Esophagus muscularis mucosa (tissue), 4 donors: ENCODE results near the gene PARD3B.

Source experiments
- EP300 ChIP-seq: sonication (generic); formaldehyde crosslinking; IDR thresholded peaks from one replicate; pipeline ENCODE4 v1.6.1; 2017; ENCODE audit warnings: antibody characterized with exemption
- POLR2A ChIP-seq: fragments of 450-650 bp; IDR thresholded peaks from one replicate; pipeline ENCODE4 v1.6.1; 2017; ENCODE audit warnings: antibody characterized with exemption, moderate library complexity, mild to moderate bottlenecking, low read depth
- POLR2AphosphoS5 ChIP-seq, 2 donors: sonication (generic); formaldehyde crosslinking; IDR thresholded peaks; one replicate each; pipeline ENCODE4 v1.6.1; 2017; ENCODE audit warnings: antibody characterized with exemption in 2 of 2
- TF ChIP-seq, protein P1 (sequence below), 3 experiments: fragments of 200-600 bp in 2 of 3; fragments of 450-650 bp in 1 of 3; sonication (generic) in 2 of 3; IDR thresholded peaks; one replicate each; pipeline ENCODE4 v1.5.1; 2017 to 2019; ENCODE audit warnings: antibody characterized with exemption in 3 of 3, mild to moderate bottlenecking in 2 of 3, moderate library complexity in 1 of 3

DNA sequence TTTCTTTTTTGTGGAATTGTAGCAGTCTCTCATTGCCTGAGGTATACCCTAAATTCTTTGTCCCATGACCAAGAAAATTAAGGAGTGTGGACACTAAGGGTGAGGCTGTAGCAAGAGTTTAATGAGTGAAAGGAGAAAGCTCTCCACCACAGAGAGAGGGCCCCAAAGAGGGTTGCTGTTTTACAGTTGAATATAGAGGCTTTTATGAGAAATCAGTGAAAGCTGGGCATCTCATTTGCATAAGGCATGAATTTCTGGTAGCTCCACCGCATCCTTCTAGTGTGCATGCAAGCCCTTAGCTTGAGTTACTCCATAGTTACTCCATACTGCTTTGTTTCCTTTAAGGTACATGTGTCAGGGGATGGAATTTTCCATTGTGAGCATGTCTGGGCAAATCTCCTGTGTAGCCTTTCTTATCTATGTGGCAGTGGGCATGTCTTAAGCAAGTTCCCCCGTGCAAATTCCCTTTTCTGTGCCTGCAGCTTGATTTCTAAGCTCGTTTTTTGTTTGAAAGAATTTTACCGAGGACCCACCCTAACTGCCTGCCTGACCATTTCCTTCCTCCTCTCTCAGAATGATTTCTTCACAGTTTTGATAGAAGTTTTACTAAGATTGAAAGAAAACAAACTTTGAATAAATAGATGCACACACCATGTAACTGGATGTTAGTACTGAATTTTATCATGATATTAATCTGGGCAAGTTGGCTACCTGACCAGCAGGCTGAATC is 218.9 kb downstream of the PARD3B start:
- TF ChIP-seq, protein P1, sequence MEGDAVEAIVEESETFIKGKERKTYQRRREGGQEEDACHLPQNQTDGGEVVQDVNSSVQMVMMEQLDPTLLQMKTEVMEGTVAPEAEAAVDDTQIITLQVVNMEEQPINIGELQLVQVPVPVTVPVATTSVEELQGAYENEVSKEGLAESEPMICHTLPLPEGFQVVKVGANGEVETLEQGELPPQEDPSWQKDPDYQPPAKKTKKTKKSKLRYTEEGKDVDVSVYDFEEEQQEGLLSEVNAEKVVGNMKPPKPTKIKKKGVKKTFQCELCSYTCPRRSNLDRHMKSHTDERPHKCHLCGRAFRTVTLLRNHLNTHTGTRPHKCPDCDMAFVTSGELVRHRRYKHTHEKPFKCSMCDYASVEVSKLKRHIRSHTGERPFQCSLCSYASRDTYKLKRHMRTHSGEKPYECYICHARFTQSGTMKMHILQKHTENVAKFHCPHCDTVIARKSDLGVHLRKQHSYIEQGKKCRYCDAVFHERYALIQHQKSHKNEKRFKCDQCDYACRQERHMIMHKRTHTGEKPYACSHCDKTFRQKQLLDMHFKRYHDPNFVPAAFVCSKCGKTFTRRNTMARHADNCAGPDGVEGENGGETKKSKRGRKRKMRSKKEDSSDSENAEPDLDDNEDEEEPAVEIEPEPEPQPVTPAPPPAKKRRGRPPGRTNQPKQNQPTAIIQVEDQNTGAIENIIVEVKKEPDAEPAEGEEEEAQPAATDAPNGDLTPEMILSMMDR (IDR thresholded peaks at IDR 0.05) = no peak
- no peak for TF ChIP-seq POLR2A
- no peak for TF ChIP-seq POLR2AphosphoS5 (IDR thresholded peaks at IDR 0.05)
- TF ChIP-seq EP300 = no peak
